Motor neuron (in vitro differentiated cells): ENCODE measurements around the gene ZNF57. TPM values are rescaled to one million over a fixed set of nuclear protein-coding genes. Genes with fewer than 3 reads are reported as not detected.
"Not testable (repeated sequence)": the region's sequence is repeated elsewhere in the genome, so short reads cannot be mapped to it uniquely, and the experiment has no call there.

ENCODE experiments used
- ATAC-seq, 8 experiments: fragments of 200-7000 bp; cut with Tn5 transposase; replicated peaks in 6 of 8; 2 replicates each; pipeline ENCODE4 v1.8.0; 2021; ENCODE audit warnings: mild to moderate bottlenecking in 8 of 8, moderate library complexity in 8 of 8
- H3K27ac ChIP-seq, 2 donors: fragments of 250-450 bp; sonication (Bioruptor Pico); 2 replicates each; pipeline ENCODE4 v1.9.0; 2021; ENCODE audit warnings: antibody characterized with exemption in 2 of 2, mild to moderate bottlenecking in 2 of 2, moderate library complexity in 1 of 2
- H3K4me1 ChIP-seq, 2 donors: fragments of 250-450 bp; sonication (Bioruptor Pico); replicated peaks in 1 of 2; 2 replicates each; pipeline ENCODE4 v1.6.1; 2021; ENCODE audit warnings: antibody characterized with exemption in 2 of 2, mild to moderate bottlenecking in 2 of 2, moderate library complexity in 1 of 2
- H3K4me3 ChIP-seq, 5 donors: fragments of 250-450 bp; sonication (Bioruptor Pico); 2 replicates each; pipeline ENCODE4 v1.9.0; 2021; ENCODE audit warnings: antibody characterized with exemption in 5 of 5, mild to moderate bottlenecking in 5 of 5, moderate library complexity in 4 of 5
- WGBS, 10 experiments: fragments of 450-650 bp; shearing (Covaris generic); methylation state at CpG; one replicate each; pipeline ENCODE4 v1.0.0; 2022; 5-methylcytosine and 5-hydroxymethylcytosine counted together
- in situ Hi-C, 9 experiments: fragments of 400-800 bp; cut with MboI; loops; one replicate each; pipeline ENCODE4 v1.15.0; 2021; ENCODE audit warnings: low sequenced_read_pairs in 9 of 9, low pct_unique_long_range_greater_than_20kb in 2 of 9; ENCODE audit not compliant: unreplicated experiment in 9 of 9
- total RNA-seq, 8 experiments: library from RNA; unstranded; fragments of 300-600 nt; gene quantifications; 2 replicates each; pipeline versions ENCODE4 v1.2.3 to v1.2.4, GENCODE V29; 2022

The ZNF57 gene
- total RNA-seq, 8 experiments from 2014 or later = 3.3 to 11.6 (median 8.4) TPM

GRCh38 chr19:2906631-2907195 lies 6.0 kb downstream of the ZNF57 start:
- Histone ChIP-seq H3K4me1 (no peaks in the 10 kb centered on the region), H3K4me3 (no peak overlapping the region), H3K27ac (no peak overlapping the region)
- 80 to 100% (median 89%) methylated on average over 2 to 8 of the region's 20 CpGs; no CpG with 5 or more reads in 5 of the 10 experiments for WGBS, 10 experiments
- in situ Hi-C loops = no loop called here
- ATAC-seq = no peak

GRCh38 chr19:2912306-2912705 lies 11.6 kb downstream of the ZNF57 start:
- Histone ChIP-seq H3K4me3 (no peak overlapping the region), H3K27ac (no peak overlapping the region), H3K4me1 (no peaks in the 10 kb centered on the region)
- 80 to 100% (median 97%) methylated on average over 1 to 5 of the region's 5 CpGs; no CpG with 5 or more reads in 2 of the 10 experiments for WGBS, 10 experiments
- in situ Hi-C loops = no loop called here
- ATAC-seq = no peak

- Histone ChIP-seq H3K4me3 (no peak overlapping the region), H3K27ac (no peak overlapping the region), H3K4me1 (no peaks in the 10 kb centered on the region)
- in situ Hi-C loops = no loop called here
- no peak for ATAC-seq
- WGBS, 10 experiments = 90 to 100% (median 97%) methylated on average over 2 to 11 of the region's 16 CpGs; no CpG with 5 or more reads in 1 of the 10 experiments
These were observed 16.8 kb downstream of the ZNF57 start for GRCh38 chr19:2917275-2918184.

GRCh38 chr19:2922987-2923386 lies 22.3 kb downstream of the ZNF57 start:
- in situ Hi-C loops = no loop called here
- H3K27ac ChIP-seq = no peak overlapping the region
- peak in 3 of 8 experiments; percentile 26 to 35 (median 34) for ATAC-seq
- 33 to 80% (median 67%) methylated on average over 1 to 5 of the region's 5 CpGs; no CpG with 5 or more reads in 3 of the 10 experiments for WGBS, 10 experiments
- H3K4me3 ChIP-seq = no peak overlapping the region
- H3K4me1 ChIP-seq = no peaks in the 10 kb centered on the region

- in situ Hi-C loops = no loop called here
These were observed 22.8 kb downstream of the ZNF57 start for GRCh38 chr19:2923510-2923909.

GRCh38 chr19:2926341-2927031 lies 25.8 kb downstream of the ZNF57 start:
- no peak for ATAC-seq
- in situ Hi-C loops = loop anchor here in 1 of 9 experiments (25.0 kb wide), 1 partner anchor 89 kb away; the partner anchor contains the start of gene ZNF555

More at GRCh38 chr19:2923510-2923909, 22.8 kb downstream of the ZNF57 start:
- 20 to 100% (median 47%) methylated on average over 1 to 3 of the region's 4 CpGs; no CpG with 5 or more reads in 2 of the 10 experiments for WGBS, 10 experiments
- Histone ChIP-seq H3K27ac (no peak overlapping the region), H3K4me3 (no peak overlapping the region), H3K4me1 (no peaks in the 10 kb centered on the region)
- ATAC-seq = peak in 6 of 8 experiments; percentile 19 to 90 (median 72)

GRCh38 chr19:2927032-2927430 lies 26.3 kb downstream of the ZNF57 start:
- ATAC-seq = no peak
- in situ Hi-C loops = loop anchor here in 1 of 9 experiments (25.0 kb wide), 1 partner anchor 90 kb away; the partner anchor contains the start of gene ZNF555
- no peak overlapping the region for H3K4me3 ChIP-seq
- WGBS, 10 experiments = 80 to 100% (median 94%) methylated on average over 1 to 6 of the region's 18 CpGs; no CpG with 5 or more reads in 4 of the 10 experiments
- no peak overlapping the region for H3K27ac ChIP-seq
- H3K4me1 ChIP-seq = no peaks in the 10 kb centered on the region

More at GRCh38 chr19:2926341-2927031, 25.8 kb downstream of the ZNF57 start:
- 80 to 100% (median 87%) methylated on average over 1 to 12 of the region's 53 CpGs; no CpG with 5 or more reads in 6 of the 10 experiments for WGBS, 10 experiments
- no peaks in the 10 kb centered on the region for H3K4me1 ChIP-seq
- no peak overlapping the region for H3K4me3 ChIP-seq
- no peak overlapping the region for H3K27ac ChIP-seq

GRCh38 chr19:2933490-2933910 lies 32.8 kb downstream of the ZNF57 start:
- ATAC-seq = no peak
- Histone ChIP-seq H3K4me1 (no peaks in the 10 kb centered on the region), H3K27ac (no peak overlapping the region), H3K4me3 (no peak overlapping the region)
- in situ Hi-C loops = loop anchor here in 1 of 9 experiments (25.0 kb wide), 1 partner anchor 96 kb away; the partner anchor contains the start of gene ZNF555
- 91 to 100% (median 97%) methylated on average over 2 to 15 of the region's 18 CpGs; no CpG with 5 or more reads in 1 of the 10 experiments for WGBS, 10 experiments

GRCh38 chr19:2935863-2936262 lies 35.1 kb downstream of the ZNF57 start:
- not testable (repeated sequence) for H3K27ac ChIP-seq
- WGBS, 10 experiments = 78 to 100% (median 91%) methylated on average over 1 to 4 of the region's 4 CpGs; no CpG with 5 or more reads in 1 of the 10 experiments
- in situ Hi-C loops = loop anchor here in 1 of 9 experiments (25.0 kb wide), 1 partner anchor 99 kb away; the partner anchor contains the start of gene ZNF555

GRCh38 chr19:2942928-2943640 lies 42.4 kb downstream of the ZNF57 start:
- WGBS, 10 experiments = 66 to 100% (median 89%) methylated on average over 1 to 9 of the region's 14 CpGs; no CpG with 5 or more reads in 1 of the 10 experiments
- H3K4me3 ChIP-seq = no peak overlapping the region
- no peak for ATAC-seq
- H3K27ac ChIP-seq = no peak overlapping the region
- in situ Hi-C loops = loop anchor here in 1 of 9 experiments (25.0 kb wide), 1 partner anchor 106 kb away; the partner anchor contains the start of gene ZNF555
- peaks cover 0 to 6% of the 10 kb centered on the region in 2 donors for H3K4me1 ChIP-seq

More at GRCh38 chr19:2935863-2936262, 35.1 kb downstream of the ZNF57 start:
- not testable (repeated sequence) for H3K4me3 ChIP-seq, H3K4me1 ChIP-seq, ATAC-seq

- H3K4me3 ChIP-seq = peak overlapping the region; percentile 65 to 91 (median 87)
- in situ Hi-C loops = loop anchor here in 1 of 9 experiments (25.0 kb wide), 1 partner anchor 107 kb away; the partner anchor contains the start of gene ZNF555
- peaks cover 2 to 8% of the 10 kb centered on the region in 2 donors for H3K4me1 ChIP-seq
- peak overlapping the region in 1 of 2 donors; percentile 63 for H3K27ac ChIP-seq
- 0% methylated on average over 3 of the region's 23 CpGs; no CpG with 5 or more reads in 9 of the 10 experiments for WGBS, 10 experiments
- ATAC-seq = peak in 6 of 8 experiments; percentile 26 to 35 (median 31)
These were observed 43.7 kb downstream of the ZNF57 start for GRCh38 chr19:2944403-2944774.
